ENCODE results near the gene PAIP2B. TPM values are rescaled to one million over a fixed set of nuclear protein-coding genes. Genes with fewer than 3 reads are reported as not detected.
"Not testable (repeated sequence)": the region's sequence is repeated elsewhere in the genome, so short reads cannot be mapped to it uniquely, and the experiment has no call there.

The PAIP2B gene
- total and polyA plus RNA-seq, 5 donors from 2014 or later = 2.1 to 2.9 (median 2.5) TPM

GRCh38 chr2:71190656-71191569 is 36.0 kb downstream of the PAIP2B start:
- H3K27me3 Mint-ChIP-seq = no peaks in the 10 kb centered on the region
- no peak overlapping the region for H3K4me3 Mint-ChIP-seq
- H3K36me3 Mint-ChIP-seq = peaks cover 17% of the 10 kb centered on the region
- Histone ChIP-seq H3K9me3 (ENCODE audit: control insufficient read depth in 2 of 2, low read length in 2 of 2) (no peaks in the 10 kb centered on the region), H3K27ac (ENCODE audit: insufficient read depth, low read length, poor library complexity, severe bottlenecking) (no peak overlapping the region), H3K4me1 (ENCODE audit: control insufficient read depth, insufficient read depth, low read length, poor library complexity, severe bottlenecking) (no peaks in the 10 kb centered on the region), H3K27me3 (ENCODE audit: control insufficient read depth, insufficient read depth, low read length) (no peaks in the 10 kb centered on the region), H3K36me3 (ENCODE audit: control insufficient read depth, insufficient read depth, low read length) (no peaks in the 10 kb centered on the region), H3K4me3 (ENCODE audit: low read depth, low read length) (no peak overlapping the region)
- peak in 1 of 3 donors; percentile 12 for DNase-seq
- H3K4me1 Mint-ChIP-seq = no peaks in the 10 kb centered on the region
- H3K27ac Mint-ChIP-seq = no peak overlapping the region
- H3K9me3 Mint-ChIP-seq = peaks cover 0 to 6% (median 0%) of the 10 kb centered on the region in 7 donors
- no peak for ATAC-seq (ENCODE audit: low read depth in 2 of 2)

GRCh38 chr2:71187589-71187988 is 39.3 kb downstream of the PAIP2B start:
- no peak overlapping the region for H3K4me3 ChIP-seq (ENCODE audit: low read depth, low read length)
- peaks cover 10% of the 10 kb centered on the region for H3K36me3 Mint-ChIP-seq
- peaks cover 0 to 4% (median 0%) of the 10 kb centered on the region in 4 donors for H3K4me1 Mint-ChIP-seq
- H3K4me3 Mint-ChIP-seq = no peak overlapping the region
- no peak overlapping the region for H3K27ac Mint-ChIP-seq
- no peaks in the 10 kb centered on the region for H3K36me3 ChIP-seq (ENCODE audit: control insufficient read depth, insufficient read depth, low read length)
- no peaks in the 10 kb centered on the region for H3K9me3 Mint-ChIP-seq
- H3K4me1 ChIP-seq (ENCODE audit: control insufficient read depth, insufficient read depth, low read length, poor library complexity, severe bottlenecking) = no peaks in the 10 kb centered on the region
- no peak overlapping the region for H3K27ac ChIP-seq (ENCODE audit: insufficient read depth, low read length, poor library complexity, severe bottlenecking)
- H3K9me3 ChIP-seq (ENCODE audit: control insufficient read depth in 2 of 2, low read length in 2 of 2) = no peaks in the 10 kb centered on the region
- no peaks in the 10 kb centered on the region for H3K27me3 Mint-ChIP-seq
- no peak for DNase-seq
- H3K27me3 ChIP-seq (ENCODE audit: control insufficient read depth, insufficient read depth, low read length) = no peaks in the 10 kb centered on the region
- no peak for ATAC-seq (ENCODE audit: low read depth in 2 of 2)

- H3K4me3 ChIP-seq (ENCODE audit: low read depth, low read length) = no peak overlapping the region
- Mint-ChIP-seq H3K27ac (peak overlapping the region in 1 of 3 donors; percentile 3), H3K27me3 (no peaks in the 10 kb centered on the region), H3K36me3 (peaks cover 10% of the 10 kb centered on the region), H3K4me3 (no peak overlapping the region), H3K9me3 (no peaks in the 10 kb centered on the region), H3K4me1 (peaks cover 0 to 4% (median 0%) of the 10 kb centered on the region in 4 donors)
- no peaks in the 10 kb centered on the region for H3K9me3 ChIP-seq (ENCODE audit: control insufficient read depth in 2 of 2, low read length in 2 of 2)
- ATAC-seq (ENCODE audit: low read depth in 2 of 2) (no peak), DNase-seq (no peak)
- H3K4me1 ChIP-seq (ENCODE audit: control insufficient read depth, insufficient read depth, low read length, poor library complexity, severe bottlenecking) = no peaks in the 10 kb centered on the region
- H3K27ac ChIP-seq (ENCODE audit: insufficient read depth, low read length, poor library complexity, severe bottlenecking) = no peak overlapping the region
- H3K27me3 ChIP-seq (ENCODE audit: control insufficient read depth, insufficient read depth, low read length) = no peaks in the 10 kb centered on the region
- H3K36me3 ChIP-seq (ENCODE audit: control insufficient read depth, insufficient read depth, low read length) = no peaks in the 10 kb centered on the region
These were observed 39.9 kb downstream of the PAIP2B start for GRCh38 chr2:71186973-71187372.

GRCh38 chr2:71183306-71184115 is 43.4 kb downstream of the PAIP2B start:
- H3K4me1 Mint-ChIP-seq; H3K36me3 Mint-ChIP-seq; H3K4me1 ChIP-seq (ENCODE audit: control insufficient read depth, insufficient read depth, low read length, poor library complexity, severe bottlenecking); H3K9me3 ChIP-seq (ENCODE audit: control insufficient read depth in 2 of 2, low read length in 2 of 2); H3K36me3 ChIP-seq (ENCODE audit: control insufficient read depth, insufficient read depth, low read length); H3K27me3 Mint-ChIP-seq; H3K9me3 Mint-ChIP-seq; DNase-seq; H3K27ac Mint-ChIP-seq; H3K27ac ChIP-seq (ENCODE audit: insufficient read depth, low read length, poor library complexity, severe bottlenecking); H3K4me3 Mint-ChIP-seq; H3K27me3 ChIP-seq (ENCODE audit: control insufficient read depth, insufficient read depth, low read length); H3K4me3 ChIP-seq (ENCODE audit: low read depth, low read length): not testable (repeated sequence)
- peak in 1 of 2 donors; percentile 39 for ATAC-seq (ENCODE audit: low read depth in 2 of 2)

- H3K36me3 ChIP-seq (ENCODE audit: control insufficient read depth, insufficient read depth, low read length) = no peaks in the 10 kb centered on the region
- H3K9me3 Mint-ChIP-seq = peaks cover 0 to 2% (median 0%) of the 10 kb centered on the region in 7 donors
- no peaks in the 10 kb centered on the region for H3K4me1 ChIP-seq (ENCODE audit: control insufficient read depth, insufficient read depth, low read length, poor library complexity, severe bottlenecking)
- no peak overlapping the region for H3K4me3 Mint-ChIP-seq
- DNase-seq (no peak), ATAC-seq (ENCODE audit: low read depth in 2 of 2) (no peak)
- H3K27me3 Mint-ChIP-seq = peaks cover 4% of the 10 kb centered on the region
- no peak overlapping the region for H3K27ac ChIP-seq (ENCODE audit: insufficient read depth, low read length, poor library complexity, severe bottlenecking)
- H3K36me3 Mint-ChIP-seq = no peaks in the 10 kb centered on the region
- H3K9me3 ChIP-seq (ENCODE audit: control insufficient read depth in 2 of 2, low read length in 2 of 2) = no peaks in the 10 kb centered on the region
- no peaks in the 10 kb centered on the region for H3K27me3 ChIP-seq (ENCODE audit: control insufficient read depth, insufficient read depth, low read length)
- no peak overlapping the region for H3K4me3 ChIP-seq (ENCODE audit: low read depth, low read length)
- H3K4me1 Mint-ChIP-seq = peaks cover 0 to 4% (median 0%) of the 10 kb centered on the region in 4 donors
- no peak overlapping the region for H3K27ac Mint-ChIP-seq
These were observed 45.6 kb downstream of the PAIP2B start for GRCh38 chr2:71181316-71181715.

- H3K9me3 Mint-ChIP-seq; ATAC-seq (ENCODE audit: low read depth in 2 of 2); H3K4me3 ChIP-seq (ENCODE audit: low read depth, low read length); DNase-seq; H3K4me1 ChIP-seq (ENCODE audit: control insufficient read depth, insufficient read depth, low read length, poor library complexity, severe bottlenecking); H3K4me1 Mint-ChIP-seq; H3K36me3 Mint-ChIP-seq; H3K27ac Mint-ChIP-seq; H3K36me3 ChIP-seq (ENCODE audit: control insufficient read depth, insufficient read depth, low read length); H3K4me3 Mint-ChIP-seq; H3K27me3 ChIP-seq (ENCODE audit: control insufficient read depth, insufficient read depth, low read length); H3K27me3 Mint-ChIP-seq; H3K9me3 ChIP-seq (ENCODE audit: control insufficient read depth in 2 of 2, low read length in 2 of 2); H3K27ac ChIP-seq (ENCODE audit: insufficient read depth, low read length, poor library complexity, severe bottlenecking): not testable (repeated sequence)
These were observed 48.1 kb downstream of the PAIP2B start for GRCh38 chr2:71178836-71179235.

GRCh38 chr2:71174207-71174606 is 52.7 kb downstream of the PAIP2B start:
- Histone ChIP-seq H3K36me3 (ENCODE audit: control insufficient read depth, insufficient read depth, low read length) (no peaks in the 10 kb centered on the region), H3K4me3 (ENCODE audit: low read depth, low read length) (no peak overlapping the region), H3K27ac (ENCODE audit: insufficient read depth, low read length, poor library complexity, severe bottlenecking) (no peak overlapping the region), H3K9me3 (ENCODE audit: control insufficient read depth in 2 of 2, low read length in 2 of 2) (no peaks in the 10 kb centered on the region), H3K4me1 (ENCODE audit: control insufficient read depth, insufficient read depth, low read length, poor library complexity, severe bottlenecking) (no peaks in the 10 kb centered on the region), H3K27me3 (ENCODE audit: control insufficient read depth, insufficient read depth, low read length) (peaks cover 2% of the 10 kb centered on the region)
- peaks cover 0 to 3% (median 0%) of the 10 kb centered on the region in 4 donors for H3K4me1 Mint-ChIP-seq
- peaks cover 4% of the 10 kb centered on the region for H3K27me3 Mint-ChIP-seq
- no peak overlapping the region for H3K27ac Mint-ChIP-seq
- DNase-seq (no peak), ATAC-seq (ENCODE audit: low read depth in 2 of 2) (no peak)
- peaks cover 0 to 2% (median 0%) of the 10 kb centered on the region in 7 donors for H3K9me3 Mint-ChIP-seq
- H3K36me3 Mint-ChIP-seq = no peaks in the 10 kb centered on the region
- H3K4me3 Mint-ChIP-seq = no peak overlapping the region

Measured in CD4-positive, CD25-positive, alpha-beta regulatory T cell (primary cell).